CD4-positive, alpha-beta T cell treated with Interferon alpha-2 for 1 hour (primary cell): ENCODE results near the gene BCL2A1.
"Not testable (repeated sequence)": the region's sequence is repeated elsewhere in the genome, so short reads cannot be mapped to it uniquely, and the experiment has no call there.

Experiments used
- DNase-seq, 2 donors: peaks; one replicate each; pipeline ENCODE4 v3.0.0-alpha.2; 2020 to 2022

Gene BCL2A1

GRCh38 chr15:79919749-79920511 is 51.1 kb downstream of the BCL2A1 start:
- DNase-seq, result no peak

- no peak for DNase-seq
These were observed 51.8 kb downstream of the BCL2A1 start for GRCh38 chr15:79919090-79919748.

GRCh38 chr15:79918278-79918677 is 52.7 kb downstream of the BCL2A1 start:
- DNase-seq, result no peak

- DNase-seq, result no peak
These were observed 54.4 kb downstream of the BCL2A1 start for GRCh38 chr15:79916502-79917132.

DNA sequence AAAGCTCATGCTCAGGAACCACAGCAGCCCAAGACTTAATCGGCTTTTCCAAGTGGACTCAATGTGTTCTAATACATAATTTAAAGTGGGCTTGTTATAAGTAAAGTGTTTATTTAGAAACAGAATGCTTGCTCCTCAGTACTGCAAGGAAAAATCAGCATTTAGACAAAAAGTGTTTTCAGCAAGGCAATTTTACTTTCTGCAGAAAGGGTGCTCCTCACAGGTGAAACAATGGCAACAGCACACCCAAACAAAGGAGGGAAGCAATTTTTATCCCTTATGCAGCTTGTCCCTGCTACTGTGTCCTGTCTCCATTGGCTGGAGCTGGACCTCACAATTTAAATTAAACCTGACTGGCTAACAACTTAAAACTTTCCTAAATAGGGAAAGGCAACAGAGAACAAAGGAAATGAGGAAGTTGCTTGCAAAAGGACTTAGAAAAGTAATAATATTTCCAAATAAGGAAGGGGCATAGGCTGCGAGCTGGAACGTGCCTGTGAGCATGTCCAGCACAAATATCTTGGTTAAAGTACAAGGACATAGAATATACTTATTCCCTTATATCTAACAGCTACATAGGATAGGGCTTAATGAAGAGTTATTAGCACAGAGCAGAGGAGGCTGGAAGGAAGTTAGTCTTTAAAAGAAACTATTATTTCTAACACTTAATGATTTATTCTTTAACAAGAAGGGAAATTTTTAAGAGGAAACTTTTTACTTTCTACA is 55.1 kb downstream of the BCL2A1 start:
- not testable (repeated sequence) for DNase-seq

DNA sequence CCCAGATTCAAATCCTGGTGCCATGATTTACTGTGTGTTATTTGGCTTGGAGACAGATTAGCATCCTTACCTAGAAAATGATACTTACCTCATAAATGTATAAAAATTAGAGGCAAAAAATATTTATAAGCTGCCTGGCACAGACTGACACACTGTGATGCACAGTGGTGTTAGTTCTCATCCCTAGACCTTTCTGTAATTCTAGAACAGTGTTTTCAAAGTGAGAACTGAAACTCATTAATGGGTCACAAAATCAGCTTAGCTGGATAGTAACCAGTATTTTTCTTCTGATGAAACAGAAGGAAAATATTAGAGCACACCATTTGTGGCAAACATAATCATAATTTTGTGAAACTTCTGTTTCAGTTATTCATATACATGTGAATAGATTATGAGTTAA is 56.3 kb downstream of the BCL2A1 start:
- DNase-seq, result no peak
